Measurements from ENCODE around the gene VPS52.
"Not testable (repeated sequence)": the region's sequence is repeated elsewhere in the genome, so short reads cannot be mapped to it uniquely, and the experiment has no call there.

Gene VPS52

GRCh38 chr6:33289784-33290315, 18.2 kb upstream of the VPS52 start:
- peak overlapping the region; percentile 90 for H3K9ac ChIP-seq (ENCODE audit: low read depth, low read length)
- WGBS = 0% methylated on average over 13 of the region's 14 CpGs
- no peaks in the 10 kb centered on the region for H3K9me3 ChIP-seq (ENCODE audit: insufficient read depth, low read depth, low read length)
- H3K4me1 ChIP-seq (ENCODE audit: insufficient read depth, low read length) = peaks cover 8% of the 10 kb centered on the region; the same call in 1 of the 2 replicates
- H3K27me3 ChIP-seq (ENCODE audit: insufficient read depth, low read length) = no peaks in the 10 kb centered on the region
- peak overlapping the region; percentile 97 for H3K4me3 ChIP-seq (ENCODE audit: low read length)
- H3K27ac ChIP-seq (ENCODE audit: low read depth, low read length) = peak overlapping the region; percentile 53; the same call in 1 of the 2 replicates
- H3K36me3 ChIP-seq (ENCODE audit: insufficient read depth, low read length) = peaks cover 61% of the 10 kb centered on the region

GRCh38 chr6:33288921-33289783, 17.5 kb upstream of the VPS52 start, which contains the start of the genes PFDN6 and WDR46:
TSS of gene PFDN6 (plus strand) at chr6:33289601. CDS start at chr6:33289857, 256 bp downstream.
TSS of gene WDR46 (minus strand) at chr6:33289239. CDS start at chr6:33289170, 69 bp downstream.
- Histone ChIP-seq H3K27ac (ENCODE audit: low read depth, low read length) (peak within 1 kb of the TSS; percentile 53; the same call in 1 of the 2 replicates), H3K36me3 (ENCODE audit: insufficient read depth, low read length) (peaks cover 65% of the 10 kb centered on the region), H3K9ac (ENCODE audit: low read depth, low read length) (peak within 1 kb of the TSS; percentile 90), H3K27me3 (ENCODE audit: insufficient read depth, low read length) (no peaks in the 10 kb centered on the region), H3K4me1 (ENCODE audit: insufficient read depth, low read length) (peaks cover 8% of the 10 kb centered on the region; the same call in 1 of the 2 replicates), H3K4me3 (ENCODE audit: low read length) (peak within 1 kb of the TSS; percentile 97), H3K9me3 (ENCODE audit: insufficient read depth, low read depth, low read length) (no peaks in the 10 kb centered on the region)
- WGBS = under 1% methylated on average over 43 of the region's 43 CpGs

GRCh38 chr6:33288141-33288920, 16.7 kb upstream of the VPS52 start:
- H3K9ac ChIP-seq (ENCODE audit: low read depth, low read length) = peak overlapping the region; percentile 90
- H3K27ac ChIP-seq (ENCODE audit: low read depth, low read length) = no peak overlapping the region
- 15% methylated on average over 19 of the region's 21 CpGs for WGBS
- H3K27me3 ChIP-seq (ENCODE audit: insufficient read depth, low read length) = no peaks in the 10 kb centered on the region
- H3K36me3 ChIP-seq (ENCODE audit: insufficient read depth, low read length) = peaks cover 64% of the 10 kb centered on the region
- H3K4me1 ChIP-seq (ENCODE audit: insufficient read depth, low read length) = peaks cover 8% of the 10 kb centered on the region; the same call in 1 of the 2 replicates
- H3K9me3 ChIP-seq (ENCODE audit: insufficient read depth, low read depth, low read length) = no peaks in the 10 kb centered on the region
- peak overlapping the region; percentile 97 for H3K4me3 ChIP-seq (ENCODE audit: low read length)

DNA sequence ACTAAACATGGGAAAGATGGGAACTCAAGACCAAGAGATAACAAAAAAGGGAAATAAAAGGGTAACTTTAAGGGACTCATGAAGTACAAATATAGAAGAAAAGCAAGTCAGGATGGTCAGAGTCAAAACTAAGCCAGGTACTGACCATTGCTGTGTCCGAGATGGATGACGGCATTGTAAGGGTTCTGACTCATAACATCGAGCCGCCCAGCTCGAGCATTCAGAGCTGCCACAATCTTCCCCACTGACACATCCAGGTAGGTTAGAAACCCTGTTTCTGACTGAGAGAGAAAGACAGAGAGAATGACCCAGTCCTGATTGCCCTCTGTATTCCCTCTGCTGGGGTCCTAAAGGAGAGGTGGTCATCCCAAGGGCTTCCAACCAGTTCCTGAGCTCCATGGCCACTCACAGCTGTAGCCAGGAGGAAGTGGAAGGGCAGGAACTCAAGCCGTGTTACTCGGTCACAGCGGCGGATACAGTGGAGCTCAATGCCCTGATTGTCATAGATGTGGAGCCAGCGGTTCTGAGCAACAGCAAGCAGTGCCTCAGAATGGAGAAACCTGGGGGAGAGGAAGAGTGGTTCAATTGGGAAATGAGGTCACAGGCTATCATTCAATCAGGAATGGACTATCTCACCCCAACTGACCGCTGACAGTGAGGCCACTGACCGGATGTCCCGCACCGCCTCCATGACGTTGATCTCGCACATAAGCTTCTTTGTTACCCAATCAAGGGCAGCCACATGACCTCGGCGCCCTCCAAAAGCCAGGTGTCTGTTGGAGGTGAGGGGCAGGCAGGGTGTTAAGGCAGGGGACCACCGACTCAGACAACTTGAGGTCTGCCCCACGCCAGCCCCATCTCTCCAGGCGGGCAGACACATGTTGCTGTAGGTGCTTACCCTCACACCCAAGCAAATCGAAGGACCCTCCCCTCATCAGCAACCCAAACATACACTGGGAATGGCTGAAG, 15.6 kb upstream of the VPS52 start:
- no peak overlapping the region for H3K27ac ChIP-seq (ENCODE audit: low read depth, low read length)
- H3K4me3 ChIP-seq (ENCODE audit: low read length) = no peak overlapping the region
- H3K36me3 ChIP-seq (ENCODE audit: insufficient read depth, low read length) = peaks cover 62% of the 10 kb centered on the region
- no peaks in the 10 kb centered on the region for H3K9me3 ChIP-seq (ENCODE audit: insufficient read depth, low read depth, low read length)
- H3K9ac ChIP-seq (ENCODE audit: low read depth, low read length) = no peak overlapping the region
- H3K27me3 ChIP-seq (ENCODE audit: insufficient read depth, low read length) = no peaks in the 10 kb centered on the region
- 94% methylated on average over 22 of the region's 22 CpGs for WGBS
- H3K4me1 ChIP-seq (ENCODE audit: insufficient read depth, low read length) = peaks cover 8% of the 10 kb centered on the region; the same call in 1 of the 2 replicates

GRCh38 chr6:33285214-33285613, 13.5 kb upstream of the VPS52 start:
- H3K4me3 ChIP-seq (ENCODE audit: low read length); H3K4me1 ChIP-seq (ENCODE audit: insufficient read depth, low read length); H3K27ac ChIP-seq (ENCODE audit: low read depth, low read length); H3K9me3 ChIP-seq (ENCODE audit: insufficient read depth, low read depth, low read length); H3K9ac ChIP-seq (ENCODE audit: low read depth, low read length); H3K27me3 ChIP-seq (ENCODE audit: insufficient read depth, low read length): not testable (repeated sequence)
- H3K36me3 ChIP-seq (ENCODE audit: insufficient read depth, low read length) = peaks cover 67% of the 10 kb centered on the region
- WGBS = 93% methylated on average over 4 of the region's 4 CpGs

DNA sequence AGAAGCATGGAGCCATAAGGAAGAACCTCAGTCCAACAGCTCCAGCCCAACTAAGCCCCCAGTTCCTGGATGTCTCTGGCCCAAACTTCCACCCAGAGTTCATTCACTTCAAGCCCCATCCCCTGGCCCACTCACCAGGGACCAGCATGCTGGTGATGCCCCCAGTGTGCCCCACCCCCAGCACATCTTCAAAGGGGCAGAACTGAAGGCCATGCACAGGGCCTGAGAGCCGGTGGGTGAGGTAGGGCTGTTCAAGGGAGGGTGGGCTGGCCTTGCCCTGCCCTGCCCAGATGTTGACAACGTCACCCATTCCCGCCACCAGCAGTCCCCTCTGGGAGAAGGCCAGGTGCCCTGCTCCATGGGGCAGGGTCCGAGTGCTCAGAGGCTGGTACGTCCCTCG, 8.9 kb upstream of the VPS52 start:
- no peak overlapping the region for H3K9ac ChIP-seq (ENCODE audit: low read depth, low read length)
- WGBS = 94% methylated on average over 6 of the region's 6 CpGs

GRCh38 chr6:33279971-33280511, 8.4 kb upstream of the VPS52 start:
- Histone ChIP-seq H3K27me3 (ENCODE audit: insufficient read depth, low read length) (no peaks in the 10 kb centered on the region), H3K9ac (ENCODE audit: low read depth, low read length) (no peak overlapping the region), H3K4me3 (ENCODE audit: low read length) (no peak overlapping the region), H3K4me1 (ENCODE audit: insufficient read depth, low read length) (peaks cover 8% of the 10 kb centered on the region), H3K9me3 (ENCODE audit: insufficient read depth, low read depth, low read length) (no peaks in the 10 kb centered on the region), H3K27ac (ENCODE audit: low read depth, low read length) (no peak overlapping the region), H3K36me3 (ENCODE audit: insufficient read depth, low read length) (peaks cover 79% of the 10 kb centered on the region)
- WGBS = 71% methylated on average over 5 of the region's 5 CpGs

More for the DNA sequence above, 8.9 kb upstream of the VPS52 start:
- H3K27ac ChIP-seq (ENCODE audit: low read depth, low read length) = no peak overlapping the region
- no peaks in the 10 kb centered on the region for H3K27me3 ChIP-seq (ENCODE audit: insufficient read depth, low read length)
- peaks cover 78% of the 10 kb centered on the region for H3K36me3 ChIP-seq (ENCODE audit: insufficient read depth, low read length)
- H3K4me1 ChIP-seq (ENCODE audit: insufficient read depth, low read length) = peaks cover 6% of the 10 kb centered on the region
- H3K9me3 ChIP-seq (ENCODE audit: insufficient read depth, low read depth, low read length) = no peaks in the 10 kb centered on the region
- H3K4me3 ChIP-seq (ENCODE audit: low read length) = no peak overlapping the region

- H3K4me1 ChIP-seq (ENCODE audit: insufficient read depth, low read length) = peaks cover 16% of the 10 kb centered on the region
- 92% methylated on average over 13 of the region's 13 CpGs for WGBS
- no peaks in the 10 kb centered on the region for H3K27me3 ChIP-seq (ENCODE audit: insufficient read depth, low read length)
- H3K9ac ChIP-seq (ENCODE audit: low read depth, low read length) = no peak overlapping the region
- no peaks in the 10 kb centered on the region for H3K9me3 ChIP-seq (ENCODE audit: insufficient read depth, low read depth, low read length)
- H3K4me3 ChIP-seq (ENCODE audit: low read length) = no peak overlapping the region
- peaks cover 79% of the 10 kb centered on the region for H3K36me3 ChIP-seq (ENCODE audit: insufficient read depth, low read length)
- no peak overlapping the region for H3K27ac ChIP-seq (ENCODE audit: low read depth, low read length)
Observed at GRCh38 chr6:33279257-33279695, 7.6 kb upstream of the VPS52 start.

GRCh38 chr6:33278810-33279209, 7.1 kb upstream of the VPS52 start:
- H3K27me3 ChIP-seq (ENCODE audit: insufficient read depth, low read length) = no peaks in the 10 kb centered on the region
- peaks cover 80% of the 10 kb centered on the region for H3K36me3 ChIP-seq (ENCODE audit: insufficient read depth, low read length)
- H3K27ac ChIP-seq (ENCODE audit: low read depth, low read length) = no peak overlapping the region
- H3K9me3 ChIP-seq (ENCODE audit: insufficient read depth, low read depth, low read length) = no peaks in the 10 kb centered on the region
- H3K4me3 ChIP-seq (ENCODE audit: low read length) = no peak overlapping the region
- no peak overlapping the region for H3K9ac ChIP-seq (ENCODE audit: low read depth, low read length)
- 95% methylated on average over 3 of the region's 3 CpGs for WGBS
- H3K4me1 ChIP-seq (ENCODE audit: insufficient read depth, low read length) = peaks cover 17% of the 10 kb centered on the region

GRCh38 chr6:33278392-33278741, 6.7 kb upstream of the VPS52 start:
- Histone ChIP-seq H3K27ac (ENCODE audit: low read depth, low read length) (no peak overlapping the region; the same call in 1 of the 2 replicates), H3K4me1 (ENCODE audit: insufficient read depth, low read length) (peaks cover 18% of the 10 kb centered on the region), H3K27me3 (ENCODE audit: insufficient read depth, low read length) (no peaks in the 10 kb centered on the region), H3K4me3 (ENCODE audit: low read length) (peak overlapping the region; percentile 79; the same call in 1 of the 2 replicates), H3K36me3 (ENCODE audit: insufficient read depth, low read length) (peaks cover 80% of the 10 kb centered on the region), H3K9me3 (ENCODE audit: insufficient read depth, low read depth, low read length) (no peaks in the 10 kb centered on the region), H3K9ac (ENCODE audit: low read depth, low read length) (no peak overlapping the region)
- 87% methylated on average over 9 of the region's 9 CpGs for WGBS

Measured in HUES64 (cell line).